GM13976 (cell line): ENCODE data around the gene NEU4.
A peak's percentile ranks its signal among the peaks of the same experiment; 100 is the strongest.

Experiments used
- DNase-seq: peaks from one replicate; pipeline ENCODE4 v3.0.0; 2012; ENCODE audit warnings: low spot score
- CTCF ChIP-seq: IDR thresholded peaks from 2 replicates; pipeline ENCODE4 v1.5.1; 2012; ENCODE audit warnings: borderline replicate concordance, mild to moderate bottlenecking; ENCODE audit not compliant: insufficient read depth; ENCODE audit errors: extremely low read depth, missing control alignments, control extremely low read depth
- in situ Hi-C: fragments of 300-500 bp; cut with MboI; formaldehyde crosslinking; loops from one replicate; pipeline ENCODE4 v1.12.0; 2022; ENCODE audit warnings: low sequenced_read_pairs, mixed read lengths, inconsistent platforms; ENCODE audit not compliant: unreplicated experiment

The NEU4 gene

GRCh38 chr2:241850544-241851324, 41.7 kb downstream of the NEU4 start:
- no peak for TF ChIP-seq CTCF
- peak; percentile 22 for DNase-seq
- in situ Hi-C loops, result no loop called here

GRCh38 chr2:241851325-241852115, 42.5 kb downstream of the NEU4 start:
- TF ChIP-seq CTCF, result no peak
- DNase-seq, result peak; percentile 30
- in situ Hi-C loops, result no loop called here

- peak; percentile 18 for DNase-seq
- in situ Hi-C loops, result no loop called here
- no peak for TF ChIP-seq CTCF
Measured at GRCh38 chr2:241852116-241852980, 43.4 kb downstream of the NEU4 start.

GRCh38 chr2:241852981-241853631, 44.1 kb downstream of the NEU4 start:
- TF ChIP-seq CTCF, result no peak

GRCh38 chr2:241853651-241854341, 44.8 kb downstream of the NEU4 start:
- in situ Hi-C loops, result no loop called here
- no peak for TF ChIP-seq CTCF
- peak; percentile 38 for DNase-seq

More at GRCh38 chr2:241852981-241853631, 44.1 kb downstream of the NEU4 start:
- peak; percentile 37 for DNase-seq
- in situ Hi-C loops, result no loop called here
